Body of pancreas (tissue), 4 donors: ENCODE data around the gene EHMT2.

ENCODE experiments used
- CTCF ChIP-seq, 7 experiments: fragments of 450-650 bp in 4 of 7; fragments of 200-600 bp in 3 of 7; sonication (generic) in 3 of 7; IDR thresholded peaks; one replicate each; pipeline ENCODE4 v1.5.1; 2016 to 2019; ENCODE audit warnings: antibody characterized with exemption in 7 of 7
- POLR2A ChIP-seq, 3 donors: fragments of 450-650 bp; IDR thresholded peaks; one replicate each; pipeline ENCODE4 v1.6.1; 2016; ENCODE audit warnings: antibody characterized with exemption in 3 of 3, mild to moderate bottlenecking in 2 of 3

GRCh38 chr6:31928672-31928939, 31.1 kb upstream of the EHMT2 start:
- TF ChIP-seq CTCF (IDR thresholded peaks at IDR 0.05) (no peak), POLR2A (IDR thresholded peaks at IDR 0.05) (no peak)
